Inflammatory macrophage treated with lipopolysaccharide for 1 hour (primary cell): ENCODE results near the gene ALDH18A1.

Source experiments
- DNase-seq, 2 donors: peaks; one replicate each; pipeline ENCODE4 v3.0.0-alpha.2; 2020 to 2022

Gene ALDH18A1

DNA sequence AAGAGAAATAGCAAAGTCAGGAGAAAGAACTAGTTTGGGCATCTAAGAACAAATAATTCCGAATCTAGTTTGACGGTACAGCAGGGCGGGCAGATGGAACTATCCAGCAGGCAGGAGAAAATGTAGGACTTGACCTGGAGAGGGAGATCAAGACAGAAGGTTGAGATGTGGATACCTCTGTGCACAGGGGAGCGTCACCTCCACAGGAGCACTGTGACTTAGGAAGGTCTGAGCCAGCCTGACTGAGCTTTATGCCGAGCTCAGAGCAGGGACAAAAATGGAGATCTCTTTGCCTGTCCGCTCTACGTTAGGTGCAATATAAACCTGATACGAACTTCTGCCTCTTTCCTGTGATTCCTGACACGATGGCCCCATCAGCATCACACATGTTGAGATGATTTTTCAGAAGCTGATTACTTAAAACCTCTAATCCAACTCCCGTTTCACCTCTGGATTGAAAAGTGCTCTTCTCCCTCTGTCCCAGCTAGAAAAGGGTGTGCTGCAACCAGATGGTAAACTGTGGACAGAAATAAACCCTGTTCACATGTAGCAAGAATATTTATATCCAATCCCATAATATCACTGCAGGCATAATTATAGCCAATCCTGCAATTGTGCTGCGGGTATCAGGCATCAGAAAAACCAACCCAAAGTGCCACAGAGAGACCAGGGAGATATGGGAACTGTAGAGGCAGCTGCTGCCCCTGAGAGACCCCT lies 81.7 kb downstream of the ALDH18A1 start:
- no peak for DNase-seq

GRCh38 chr10:95573964-95574604 lies 82.4 kb downstream of the ALDH18A1 start:
- no peak for DNase-seq

DNA sequence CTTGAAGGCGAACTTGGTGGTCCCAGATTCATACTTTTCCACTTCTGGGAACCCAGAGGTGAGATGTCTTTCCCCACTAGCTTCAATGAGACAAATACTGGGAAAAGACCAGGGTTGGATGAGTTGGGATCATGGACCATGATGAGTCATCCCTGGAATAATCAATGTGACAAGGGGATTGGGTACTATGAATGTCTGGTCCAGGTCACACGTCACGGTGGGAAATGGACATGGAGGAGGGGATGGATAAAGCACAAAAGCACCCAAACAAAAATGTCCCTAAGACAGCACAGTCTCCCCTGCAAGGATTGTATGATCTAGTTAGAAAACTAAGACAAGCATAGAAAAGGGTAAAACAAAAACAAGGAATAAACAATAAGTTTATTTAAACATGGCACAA lies 83.0 kb downstream of the ALDH18A1 start:
- no peak for DNase-seq

GRCh38 chr10:95572131-95572820 lies 84.2 kb downstream of the ALDH18A1 start:
- no peak for DNase-seq

DNA sequence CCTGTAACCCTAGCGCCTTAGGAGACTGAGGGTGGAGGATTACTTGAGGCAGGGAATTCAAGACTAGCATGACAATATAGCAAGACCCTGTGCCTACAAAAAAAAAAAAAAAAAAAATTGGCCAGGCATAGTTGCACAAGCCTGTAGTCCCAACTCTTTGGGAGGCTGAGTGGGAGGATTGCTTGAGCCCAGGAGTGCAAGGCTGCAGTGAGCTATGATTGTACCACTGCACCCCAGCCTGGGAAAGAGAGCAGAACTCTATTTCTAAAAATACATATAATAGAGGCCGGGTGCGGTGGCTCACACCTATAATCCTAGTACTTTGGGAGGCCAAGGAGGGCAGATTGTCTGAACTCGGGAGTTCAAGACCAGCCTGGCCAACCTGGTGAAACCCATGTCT lies 85.1 kb downstream of the ALDH18A1 start:
- no peak for DNase-seq

DNA sequence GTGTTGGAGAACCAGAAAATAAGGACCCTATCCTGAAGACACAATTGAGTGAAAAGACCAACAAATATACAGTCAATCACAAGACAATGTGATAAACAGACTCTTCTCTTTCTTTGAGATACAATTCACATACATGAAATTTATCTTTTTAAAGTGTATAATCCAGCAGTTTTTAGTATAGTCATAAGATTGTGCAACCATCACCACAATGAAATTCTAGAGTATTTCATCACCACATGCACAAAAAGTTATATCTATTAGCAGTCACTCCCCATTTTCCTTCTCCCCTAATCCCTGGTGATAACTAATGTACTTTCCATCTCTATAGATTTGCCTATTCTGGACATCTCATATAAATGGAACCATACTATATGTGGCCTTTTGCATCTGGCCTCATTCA lies 87.1 kb downstream of the ALDH18A1 start:
- DNase-seq = peak in 1 of 2 donors; percentile 44

DNA sequence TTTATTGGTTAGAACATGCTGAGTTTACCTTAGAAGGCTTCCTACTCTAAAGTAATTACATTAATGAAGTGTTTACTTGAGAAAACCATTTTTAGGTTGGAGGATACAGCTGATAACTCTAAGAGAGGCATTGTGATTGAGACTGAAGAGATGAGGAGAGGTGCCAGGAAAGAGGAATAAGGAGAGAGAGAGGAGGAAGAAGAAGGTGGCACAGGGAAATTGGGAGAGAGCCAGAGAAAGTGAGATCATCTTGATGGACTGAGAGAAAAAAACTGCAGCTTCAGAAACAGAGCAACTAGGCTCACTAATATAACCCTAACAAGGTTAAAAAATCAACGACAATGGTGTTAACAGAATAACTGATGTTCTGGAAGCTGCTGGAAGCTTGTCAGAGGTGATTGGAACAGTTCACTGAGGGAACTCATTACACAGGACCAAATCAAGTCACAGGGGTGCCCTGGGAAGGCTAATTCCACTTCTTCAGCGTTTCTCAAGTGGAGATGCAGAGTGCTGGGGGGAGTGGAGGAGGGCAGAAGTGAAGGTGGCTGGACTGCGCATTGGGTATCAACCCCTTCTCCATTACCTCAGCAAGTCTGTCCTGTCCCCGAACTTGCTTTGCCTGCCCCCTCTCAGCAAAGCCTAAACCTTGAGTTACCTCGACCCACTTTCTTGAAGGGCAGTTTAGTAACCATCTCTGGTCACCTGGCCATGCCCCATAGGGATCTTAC lies 88.4 kb downstream of the ALDH18A1 start:
- no peak for DNase-seq

GRCh38 chr10:95566136-95566535 lies 90.4 kb downstream of the ALDH18A1 start:
- DNase-seq = no peak

DNA sequence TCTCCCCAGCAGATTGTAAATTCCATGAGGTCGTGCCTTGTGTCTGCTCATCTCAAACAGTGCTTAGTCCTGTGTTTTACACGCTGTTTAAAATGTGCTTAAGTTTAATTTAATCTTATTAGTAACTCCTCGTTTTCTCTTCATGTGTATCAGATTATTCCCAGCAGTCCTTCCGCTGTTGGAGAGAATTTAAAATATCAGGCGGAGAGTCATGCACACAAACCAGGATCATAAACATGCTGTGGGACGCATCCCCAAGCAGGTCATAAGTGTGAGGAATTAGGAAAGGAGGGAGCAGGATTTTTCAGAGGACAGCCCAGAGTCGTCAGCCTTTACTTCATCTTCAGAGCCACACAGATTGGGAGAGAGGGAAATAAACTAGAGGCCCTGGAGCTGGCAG lies 91.2 kb downstream of the ALDH18A1 start:
- DNase-seq = no peak

DNA sequence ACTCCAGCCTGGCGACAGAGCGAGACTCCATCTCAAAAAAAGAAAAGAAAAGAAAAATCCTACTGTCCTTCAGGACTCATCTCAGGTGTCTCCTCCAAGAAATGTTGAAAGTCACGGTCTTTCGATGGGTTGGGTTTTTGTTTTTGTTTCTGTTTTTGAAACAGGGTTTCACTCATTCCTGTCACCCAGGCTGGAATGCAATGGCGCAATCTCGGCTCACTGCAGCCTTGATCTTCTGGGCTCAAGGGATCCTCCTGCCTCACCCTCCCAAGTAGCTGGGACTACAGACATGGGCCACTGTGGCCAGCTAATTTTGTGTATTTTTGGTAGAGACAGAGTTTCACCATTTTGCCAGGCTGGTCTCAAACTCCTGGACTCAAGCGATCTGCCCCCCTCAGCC lies 92.2 kb downstream of the ALDH18A1 start:
- no peak for DNase-seq

DNA sequence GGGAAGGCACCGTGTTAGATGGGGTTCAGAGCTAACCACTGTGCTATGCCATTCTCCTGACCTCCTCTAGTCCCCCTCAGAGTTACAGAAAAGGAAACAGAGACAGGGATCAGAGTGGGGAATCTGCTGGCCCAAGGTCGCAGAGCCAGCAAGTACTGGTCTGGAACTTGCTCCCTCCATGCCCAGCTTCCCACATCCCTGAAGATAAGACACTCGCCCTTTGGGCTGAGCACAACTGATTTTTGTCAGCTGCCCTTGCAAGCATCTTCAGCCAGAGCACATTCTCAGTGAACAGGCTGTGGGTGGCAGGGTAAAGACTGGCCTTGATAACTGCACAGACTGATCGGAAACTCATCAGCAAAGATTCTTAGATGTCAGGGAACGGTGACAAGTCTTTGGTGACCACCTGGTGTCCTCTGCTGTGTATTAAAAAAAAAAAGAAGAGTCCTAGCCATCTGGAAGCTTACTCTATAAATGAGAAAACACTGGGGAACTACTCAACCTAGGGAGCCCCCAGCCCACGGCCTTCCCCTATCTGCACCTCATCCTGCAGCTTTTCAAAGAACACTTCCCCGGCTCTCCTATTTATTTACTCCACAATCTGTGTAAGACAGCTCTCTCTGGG lies 94.1 kb downstream of the ALDH18A1 start:
- no peak for DNase-seq

DNA sequence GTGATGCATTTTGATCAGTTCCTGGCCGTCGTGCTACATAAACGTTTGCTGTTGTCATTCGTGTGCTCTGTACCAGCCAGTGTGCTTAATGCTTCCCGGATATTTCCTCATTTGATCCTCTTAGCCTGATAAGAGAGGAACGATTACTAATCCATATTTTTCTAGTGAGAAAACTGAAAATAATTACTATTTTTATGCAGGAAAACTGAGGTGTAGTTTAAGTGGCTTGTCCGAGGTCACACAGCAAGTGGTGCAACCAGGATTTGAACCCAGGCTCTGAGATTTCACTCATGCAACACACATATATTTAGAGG lies 94.7 kb downstream of the ALDH18A1 start:
- DNase-seq = no peak

DNA sequence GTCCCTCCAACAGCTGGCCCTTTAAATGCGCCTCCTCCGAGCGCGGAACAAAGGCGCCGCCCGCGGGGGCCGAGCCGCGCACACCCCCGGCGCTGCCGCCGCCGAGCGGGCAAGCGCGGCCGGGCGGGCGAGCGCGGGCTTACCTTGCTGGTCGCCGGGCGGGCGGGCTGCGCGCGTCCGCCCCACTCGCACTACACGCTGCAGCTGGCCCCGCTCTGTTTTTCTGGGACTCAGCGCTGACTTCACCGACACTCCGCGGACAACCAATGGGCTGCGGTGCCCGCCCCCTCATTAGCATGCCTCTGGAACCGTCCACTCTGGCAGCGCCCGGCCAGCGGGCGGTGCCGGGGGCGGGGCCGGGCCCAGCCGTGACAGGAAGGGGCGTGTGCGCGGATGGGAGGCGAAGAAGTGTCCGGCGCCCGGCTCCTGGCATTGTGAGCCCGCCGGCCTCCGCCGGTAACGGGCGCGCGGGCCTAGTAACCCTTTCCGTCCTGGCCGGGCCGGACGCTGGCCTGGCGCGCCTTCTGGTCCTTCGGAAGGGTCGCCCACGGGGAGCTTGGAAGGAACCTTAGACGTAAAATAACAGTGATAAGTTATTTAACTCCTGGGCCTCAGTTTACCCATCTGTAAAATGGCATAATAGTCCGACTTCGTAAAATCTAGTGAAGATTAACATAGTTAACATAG lies 95.2 kb downstream of the ALDH18A1 start, which contains the start of gene SORBS1:
TSS of gene SORBS1 (minus strand) at position 195 of the 687 bp plus-strand sequence. CDS start 120,236 bp downstream, outside the sequence.
- peak; percentile 95 to 96 for DNase-seq

DNA sequence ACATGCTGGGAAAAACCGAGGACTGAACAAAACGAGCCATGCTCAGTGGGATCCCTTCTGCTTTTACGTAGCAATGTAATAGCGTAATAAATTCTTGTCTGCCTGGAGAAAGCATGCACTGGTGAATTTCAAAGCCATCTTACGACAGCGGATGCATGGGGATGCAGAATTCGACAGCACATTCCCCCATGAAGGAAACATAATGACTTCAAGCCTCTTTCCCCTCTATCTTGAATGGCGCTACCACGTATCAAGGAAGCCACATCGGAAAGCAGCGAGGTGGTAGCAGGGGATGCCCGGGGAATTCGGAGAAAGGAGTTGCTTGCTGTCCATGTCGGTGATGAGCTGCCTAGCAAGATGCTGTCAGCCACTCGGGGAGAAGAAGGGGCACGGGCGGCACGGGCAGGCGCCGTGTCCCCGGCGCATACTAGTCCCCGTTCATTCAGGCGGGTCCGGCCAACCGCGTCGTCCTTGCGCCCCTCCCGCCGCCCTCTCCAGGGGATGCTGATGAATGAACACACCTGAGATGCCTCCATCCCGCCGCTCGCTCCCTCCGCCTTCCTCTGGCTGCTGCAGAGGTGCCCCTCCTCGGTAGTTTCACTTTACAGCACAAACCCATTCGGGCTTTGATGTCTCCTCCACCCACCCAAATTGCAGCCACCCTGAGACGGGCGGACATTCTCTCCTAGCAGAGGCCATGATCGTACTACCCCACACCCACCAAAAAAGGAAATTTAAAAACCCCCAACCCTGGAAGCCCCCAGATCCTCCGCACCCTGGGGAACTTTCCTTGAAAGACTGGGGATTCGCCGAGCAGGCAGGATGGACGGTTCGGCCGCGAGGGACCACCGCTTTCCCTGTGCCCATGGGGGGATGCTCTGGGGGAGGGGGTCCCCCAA lies 96.0 kb downstream of the ALDH18A1 start:
- no peak for DNase-seq

GRCh38 chr10:95559896-95560277 lies 96.6 kb downstream of the ALDH18A1 start:
- no peak for DNase-seq

DNA sequence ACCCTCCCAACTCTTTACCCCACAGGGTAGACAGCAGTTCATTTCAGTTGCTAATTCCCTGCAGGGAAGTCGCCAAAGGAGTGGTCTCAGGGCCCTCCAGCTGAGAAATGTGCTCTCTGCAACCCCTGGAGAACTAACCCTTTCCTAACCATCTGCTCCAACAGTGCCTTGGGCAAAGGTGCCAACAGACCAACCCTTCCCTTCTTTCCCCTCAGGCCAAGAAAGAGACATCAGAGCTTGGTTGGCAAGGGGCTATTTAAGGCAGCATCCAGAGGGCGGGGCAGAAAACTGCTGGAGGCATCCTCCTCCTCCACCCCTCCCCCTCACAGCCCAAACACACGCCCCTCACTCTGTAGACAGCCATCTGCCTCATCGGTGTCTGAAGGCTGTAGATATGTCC lies 97.0 kb downstream of the ALDH18A1 start:
- DNase-seq = no peak

GRCh38 chr10:95558593-95559320 lies 97.8 kb downstream of the ALDH18A1 start:
- no peak for DNase-seq

- no peak for DNase-seq
Measured at GRCh38 chr10:95556994-95557767, 99.3 kb downstream of the ALDH18A1 start.
